SH-SY5Y (cell line): ENCODE data around the gene FNDC11.

ENCODE experiments used
- GATA2 ChIP-seq: IDR thresholded peaks from 2 replicates; pipeline ENCODE4 v1.6.1; 2011; ENCODE audit warnings: mild to moderate bottlenecking, low read depth, low read length
- GATA3 ChIP-seq: IDR thresholded peaks from 2 replicates; pipeline ENCODE4 v1.6.1; 2011; ENCODE audit warnings: low read depth, mild to moderate bottlenecking, low read length, moderate library complexity

The FNDC11 gene

DNA sequence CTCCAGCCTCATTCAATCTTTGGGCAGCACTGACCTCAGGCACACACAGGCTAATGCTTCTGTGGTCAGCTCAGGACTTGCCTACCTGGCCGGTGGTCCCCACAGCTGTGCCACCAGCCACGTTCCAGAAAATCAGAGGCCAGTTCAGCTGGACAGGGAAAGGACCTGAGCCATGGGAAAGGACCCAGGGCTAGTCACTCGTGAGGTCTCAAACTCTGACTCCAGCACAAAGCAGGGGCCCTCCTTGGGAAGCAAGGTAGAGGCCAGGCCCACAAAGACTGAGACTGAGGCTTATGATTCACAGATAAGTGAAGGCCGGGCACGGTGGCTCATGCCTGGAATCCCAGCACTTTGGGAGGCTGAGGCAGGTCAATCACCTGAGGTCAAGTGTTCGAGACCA, 42.5 kb downstream of the FNDC11 start:
- TF ChIP-seq GATA3 (no peak), GATA2 (no peak)

DNA sequence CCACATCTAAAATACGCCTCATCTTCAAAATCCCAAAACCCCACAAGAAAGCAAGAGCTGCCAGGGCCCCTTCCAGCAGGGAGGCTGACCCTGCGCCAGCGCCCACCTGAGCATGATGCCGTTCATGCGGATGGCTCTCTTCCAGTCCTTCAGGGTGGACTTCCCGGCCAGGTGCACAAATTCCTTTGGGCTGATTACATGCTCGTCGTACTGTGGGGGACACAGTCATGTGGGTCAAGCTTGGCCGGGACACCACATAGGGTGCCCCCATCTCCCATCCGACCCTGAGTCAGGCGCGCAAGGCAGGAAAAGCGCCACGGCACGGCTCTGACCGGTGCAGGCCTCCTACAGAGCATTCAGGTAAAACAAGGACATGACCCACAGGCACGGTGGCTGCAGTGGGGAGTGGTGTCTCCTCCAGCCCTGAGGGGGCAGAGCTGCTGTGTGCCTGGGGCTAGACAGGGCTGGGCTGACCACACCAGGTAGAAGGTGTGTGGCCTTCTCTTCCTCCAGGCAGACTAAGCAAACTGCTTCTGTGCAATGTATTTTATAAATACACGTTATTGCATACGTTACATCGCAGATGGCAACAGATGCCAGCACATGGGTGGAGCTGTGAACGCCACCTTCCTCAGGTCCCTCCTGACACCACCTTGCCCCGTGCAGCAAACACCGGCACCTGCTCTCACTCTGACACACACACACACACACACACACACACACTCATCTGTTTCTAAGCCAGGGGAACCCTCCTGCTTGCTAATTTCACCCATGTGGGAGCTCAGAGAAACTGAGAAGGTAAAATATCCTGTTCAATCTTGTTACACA, 43.9 kb downstream of the FNDC11 start:
- TF ChIP-seq GATA2: no peak
- no peak for TF ChIP-seq GATA3

DNA sequence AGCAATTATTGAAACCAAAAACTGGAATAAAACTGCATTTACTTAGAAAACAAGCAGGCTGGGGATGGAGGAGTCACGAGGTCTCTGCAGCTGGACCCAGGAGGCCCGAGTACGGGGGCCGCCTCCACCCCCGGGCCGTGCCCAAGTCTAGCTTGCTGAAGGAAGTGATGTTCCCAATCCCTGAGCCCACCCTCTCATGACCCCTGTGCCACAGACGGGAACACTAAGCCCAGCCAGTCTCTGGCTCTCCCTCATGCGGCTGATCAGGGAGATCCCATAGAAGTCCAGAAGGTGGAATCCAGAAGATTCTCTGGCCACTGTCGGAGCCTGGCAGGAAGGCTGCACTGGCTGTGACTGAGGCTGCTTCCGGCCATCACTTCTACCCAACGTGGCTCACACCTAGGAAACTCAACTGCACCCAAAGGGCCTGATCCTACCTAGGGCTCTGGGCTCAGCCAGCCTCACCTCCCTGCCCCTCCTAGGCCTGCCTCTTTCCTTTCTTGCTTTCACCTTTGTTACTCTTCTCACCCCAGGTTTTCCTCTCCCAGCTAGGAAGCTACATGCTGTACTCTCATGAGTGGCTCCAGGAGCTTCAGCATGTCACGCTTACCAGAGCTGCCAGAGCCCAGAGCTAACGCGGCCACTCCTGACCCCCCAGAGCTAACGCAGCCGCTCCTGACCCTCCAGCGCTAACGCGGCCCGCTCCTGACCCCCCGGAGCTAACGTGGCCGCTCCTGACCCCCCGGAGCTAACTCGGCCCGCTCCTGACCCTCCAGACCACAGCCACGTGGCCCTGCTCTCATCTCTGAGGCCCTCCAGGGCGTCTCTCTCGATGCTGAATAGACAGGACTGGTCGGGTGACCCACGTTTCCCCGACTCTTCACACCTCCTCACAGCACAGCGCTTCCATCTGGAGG, 44.8 kb downstream of the FNDC11 start:
- no peak for TF ChIP-seq GATA3
- TF ChIP-seq GATA2: no peak

DNA sequence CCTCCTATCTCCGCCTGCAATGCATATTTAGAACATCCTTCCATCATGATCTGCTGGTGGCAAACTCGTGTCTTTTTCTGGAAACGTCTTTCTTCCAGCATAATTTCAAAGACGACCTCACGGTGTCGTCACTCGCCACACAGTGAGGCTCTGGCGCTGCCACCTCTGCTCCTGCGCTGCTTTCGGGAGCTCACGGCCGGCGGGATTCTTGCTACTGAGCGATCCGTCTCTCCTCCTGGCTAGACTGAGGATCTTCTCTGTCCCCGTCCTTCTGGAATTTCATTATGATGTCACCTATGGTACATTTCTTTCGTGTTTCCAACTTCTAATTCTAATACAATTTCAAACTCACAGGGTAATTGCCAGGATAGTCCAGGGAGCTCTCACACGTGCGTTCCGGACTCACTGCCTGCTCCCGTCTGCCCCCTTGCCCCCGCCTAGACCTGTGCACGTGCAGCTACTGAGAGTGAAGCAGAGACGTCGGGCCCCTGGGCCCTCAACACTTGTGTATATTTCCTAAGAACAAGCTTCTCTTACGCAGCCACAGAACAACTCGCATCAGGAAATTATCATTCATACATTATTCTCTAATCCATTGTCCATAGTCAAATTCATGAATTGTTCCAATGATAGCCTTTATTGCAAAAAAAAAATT, 45.6 kb downstream of the FNDC11 start:
- TF ChIP-seq GATA2: no peak
- no peak for TF ChIP-seq GATA3

DNA sequence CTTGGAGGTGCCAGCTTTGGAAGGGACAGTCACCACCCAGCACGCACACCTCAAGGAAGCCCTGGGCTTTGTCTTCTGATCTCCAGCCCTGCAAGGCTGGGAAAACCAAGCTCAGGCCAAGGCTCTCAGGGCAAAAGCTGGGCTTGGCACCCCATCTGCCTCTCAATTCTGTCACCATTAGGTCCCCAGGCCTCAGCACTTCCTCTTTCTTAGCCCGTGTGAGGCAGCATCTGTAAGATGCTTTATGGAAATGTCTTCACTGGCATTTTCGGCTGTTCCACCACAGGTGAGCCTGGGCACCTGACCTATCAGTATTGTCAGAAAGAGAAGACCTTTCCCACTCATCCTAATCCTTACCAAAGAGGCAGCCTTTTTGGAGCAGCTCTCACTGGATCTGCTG, 48.4 kb downstream of the FNDC11 start:
- no peak for TF ChIP-seq GATA2
- no peak for TF ChIP-seq GATA3
